HepG2 (cell line): ENCODE data around the gene MT4. TPM values are rescaled to one million over a fixed set of nuclear protein-coding genes. Genes with fewer than 3 reads are reported as not detected.

Experiments
- ADNP ChIP-seq: sonication (generic); formaldehyde crosslinking; IDR thresholded peaks from 2 replicates; pipeline ENCODE4 v1.4.0; 2020; ENCODE audit warnings: missing genetic modification reagents
- AHR ChIP-seq: IDR thresholded peaks from 2 replicates; pipeline ENCODE4 v1.6.1; 2018; ENCODE audit warnings: missing genetic modification reagents, missing compliant biosample characterization
- CEBPG ChIP-seq: IDR thresholded peaks from 2 replicates; pipeline ENCODE4 v1.6.1; 2016
- DNMT1 ChIP-seq: sonication (generic); formaldehyde crosslinking; IDR thresholded peaks from 2 replicates; pipeline ENCODE4 v1.5.1; 2020; ENCODE audit warnings: mild to moderate bottlenecking, missing genetic modification reagents
- GFI1 ChIP-seq: sonication (generic); formaldehyde crosslinking; IDR thresholded peaks from 2 replicates; pipeline ENCODE4 v1.5.0; 2020; ENCODE audit warnings: missing genetic modification reagents, mild to moderate bottlenecking, borderline replicate concordance
- HDAC2 ChIP-seq: sonication (generic); formaldehyde crosslinking; IDR thresholded peaks from 2 replicates; pipeline ENCODE4 v1.4.0; 2020; ENCODE audit warnings: missing genetic modification reagents
- HMG20A ChIP-seq: IDR thresholded peaks from 2 replicates; pipeline ENCODE4 v1.6.1; 2016; ENCODE audit warnings: borderline replicate concordance
- IKZF4 ChIP-seq: sonication (generic); formaldehyde crosslinking; IDR thresholded peaks from 2 replicates; pipeline ENCODE4 v1.5.1; 2020; ENCODE audit warnings: borderline replicate concordance, mild to moderate bottlenecking, low read depth, missing genetic modification reagents; ENCODE audit errors: not compliant biosample characterization
- ISX ChIP-seq: sonication (generic); formaldehyde crosslinking; conservative IDR thresholded peaks from 2 replicates; pipeline ENCODE4 v1.5.0; 2020; ENCODE audit warnings: missing genetic modification reagents
- KDM4B ChIP-seq: sonication (generic); formaldehyde crosslinking; IDR thresholded peaks from 2 replicates; pipeline ENCODE4 v1.4.0; 2020; ENCODE audit warnings: missing genetic modification reagents
- MEF2D ChIP-seq: sonication (generic); formaldehyde crosslinking; IDR thresholded peaks from 2 replicates; pipeline ENCODE4 v1.5.1; 2020; ENCODE audit warnings: mild to moderate bottlenecking, missing genetic modification reagents
- MEIS1 ChIP-seq: sonication (generic); formaldehyde crosslinking; IDR thresholded peaks from 2 replicates; pipeline ENCODE4 v1.9.0; 2021; ENCODE audit warnings: mild to moderate bottlenecking, missing genetic modification reagents, moderate library complexity, borderline replicate concordance
- POLR2G ChIP-seq: fragments of 200-400 bp; formaldehyde crosslinking; IDR thresholded peaks from 2 replicates; pipeline ENCODE4 v1.6.1; 2018; ENCODE audit warnings: mild to moderate bottlenecking, low read depth, low read length, moderate library complexity
- RAD51 ChIP-seq: fragments of 450-650 bp; IDR thresholded peaks from 2 replicates; pipeline ENCODE4 v1.6.1; 2016; ENCODE audit warnings: borderline replicate concordance
- SNRNP70 ChIP-seq: fragments of 200-400 bp; formaldehyde crosslinking; IDR thresholded peaks from 2 replicates; pipeline ENCODE4 v1.6.1; 2017; ENCODE audit warnings: mild to moderate bottlenecking, low read depth, low read length, moderate library complexity
- SYNCRIP ChIP-seq: fragments of 200-400 bp; formaldehyde crosslinking; IDR thresholded peaks from 2 replicates; pipeline ENCODE4 v1.6.1; 2018; ENCODE audit warnings: mild to moderate bottlenecking, low read depth, low read length; ENCODE audit not compliant: insufficient read depth
- ZMAT3 ChIP-seq: sonication (generic); formaldehyde crosslinking; conservative IDR thresholded peaks from 2 replicates; pipeline ENCODE4 v1.7.0; 2021; ENCODE audit warnings: missing genetic modification reagents
- ZMYM3 ChIP-seq: sonication (generic); formaldehyde crosslinking; IDR thresholded peaks from 2 replicates; pipeline ENCODE4 v1.5.1; 2020; ENCODE audit warnings: mild to moderate bottlenecking, missing genetic modification reagents
- ZNF160 ChIP-seq: sonication (generic); formaldehyde crosslinking; IDR thresholded peaks from 2 replicates; pipeline ENCODE4 v1.8.0; 2022; ENCODE audit warnings: mild to moderate bottlenecking, inconsistent platforms, missing genetic modification reagents
- ZNF225 ChIP-seq: sonication (generic); formaldehyde crosslinking; IDR thresholded peaks from 2 replicates; pipeline ENCODE4 v1.4.0; 2020; ENCODE audit warnings: mild to moderate bottlenecking, missing genetic modification reagents
- ZNF24 ChIP-seq: fragments of 450-650 bp; IDR thresholded peaks from 2 replicates; pipeline ENCODE4 v1.6.1; 2017; ENCODE audit warnings: antibody characterized with exemption, mild to moderate bottlenecking
- ZNF367 ChIP-seq: sonication (generic); formaldehyde crosslinking; IDR thresholded peaks from 2 replicates; pipeline ENCODE4 v1.4.0; 2020; ENCODE audit warnings: missing genetic modification reagents, borderline replicate concordance
- ZNF460 ChIP-seq: sonication (generic); formaldehyde crosslinking; IDR thresholded peaks from 2 replicates; pipeline ENCODE4 v1.5.1; 2020; ENCODE audit warnings: missing genetic modification reagents, mild to moderate bottlenecking, borderline replicate concordance
- ZNF652 ChIP-seq: IDR thresholded peaks from 2 replicates; pipeline ENCODE4 v1.6.1; 2016; ENCODE audit warnings: low read depth, borderline replicate concordance
- ZNF678 ChIP-seq: sonication (generic); formaldehyde crosslinking; IDR thresholded peaks from 2 replicates; pipeline ENCODE4 v1.4.0; 2020; ENCODE audit warnings: mild to moderate bottlenecking, missing genetic modification reagents
- ZNF800 ChIP-seq: sonication (generic); formaldehyde crosslinking; IDR thresholded peaks from 2 replicates; pipeline ENCODE4 v1.4.0; 2020; ENCODE audit warnings: missing genetic modification reagents
- ZSCAN9 ChIP-seq: IDR thresholded peaks from 2 replicates; pipeline ENCODE4 v1.6.1; 2016; ENCODE audit warnings: borderline replicate concordance
- polyA plus RNA-seq, 8 experiments: library from polyadenylated mRNA; depleted of rRNA in 3 of 8; stranded (reverse) in 7 of 8; unstranded in 1 of 8; fragments of >200 nt; fragmentation: Illumina TruSeq in 4 of 8; extraction: Trizol in 4 of 8; gene quantifications; 2 replicates each; pipeline versions ENCODE4 v1.2.1 to v1.2.3, GENCODE V29; 2011 to 2016; ENCODE audit warnings: low read depth in 4 of 8, missing spikeins in 1 of 8, mixed read lengths in 1 of 8; ENCODE audit not compliant: insufficient read depth in 1 of 8
- total RNA-seq, 5 experiments: library from RNA; depleted of rRNA; stranded (reverse); fragments of >200 nt; fragmentation: Illumina TruSeq; extraction: Trizol; gene quantifications; 2 replicates each; pipeline ENCODE4 v1.2.3, GENCODE V29; 2016; ENCODE audit warnings: low read depth in 1 of 5
- TF ChIP-seq, protein P1 (sequence below): sonication (generic); formaldehyde crosslinking; IDR thresholded peaks from 2 replicates; pipeline ENCODE4 v1.4.0; 2020; ENCODE audit warnings: missing genetic modification reagents
- TF ChIP-seq, protein P2 (sequence below): IDR thresholded peaks from 2 replicates; pipeline ENCODE4 v1.6.1; 2016; ENCODE audit warnings: missing genetic modification reagents, missing compliant biosample characterization

The MT4 gene
- total and polyA plus RNA-seq, 2 of the 13 experiments (the other 11 are each of a cell fraction or from before 2014, with no cell fraction given), result not detected

DNA sequence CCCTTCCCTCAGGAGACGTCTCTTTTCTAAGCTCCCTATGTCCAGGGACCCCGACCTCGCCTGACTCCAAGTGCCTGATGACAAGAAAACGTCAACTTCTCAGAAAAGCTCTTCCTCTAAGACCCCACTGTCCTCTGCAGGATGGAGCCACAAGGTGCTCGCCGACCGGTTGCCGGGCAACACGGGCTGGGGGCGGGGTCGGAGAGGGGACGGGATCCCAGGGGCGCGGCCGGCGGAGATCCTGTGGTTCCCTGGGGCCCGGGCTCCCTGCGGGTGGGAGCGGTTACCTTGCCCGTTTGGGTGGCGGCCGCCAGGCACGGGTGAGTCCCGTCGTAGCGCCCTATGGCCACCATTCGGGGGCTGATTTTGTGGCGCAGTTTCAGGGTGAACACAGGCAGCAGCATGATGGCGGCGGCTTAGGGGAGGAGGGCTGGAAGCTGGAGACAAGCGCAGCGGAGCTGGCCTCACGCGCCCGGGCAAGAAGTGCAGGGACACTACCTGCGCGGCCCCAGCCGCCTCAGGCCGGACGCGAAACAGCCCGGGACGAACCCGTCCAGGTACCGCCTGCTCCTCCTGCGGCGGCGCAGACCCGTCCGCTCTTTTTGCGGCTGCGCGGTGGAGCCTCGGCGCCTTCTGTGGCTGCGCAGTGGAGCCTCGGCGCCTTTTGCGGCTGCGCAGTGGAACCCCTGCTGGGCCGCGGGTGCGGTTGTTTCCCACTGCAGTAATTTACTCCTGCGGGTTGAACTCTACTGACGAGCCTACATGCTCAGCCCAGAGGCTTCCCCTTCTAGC is 45.2 kb upstream of the MT4 start, which contains the start of gene BBS2 (continued):
- TF ChIP-seq ZNF800 (CRISPR knock-in tag) (0 out of 2 replicates have a peak, but pooled peaks have one; percentile 44), HDAC2 (CRISPR knock-in tag) (peak; percentile 80), ADNP (CRISPR knock-in tag) (no peak), AHR (peak; percentile 72; the same call in 1 of the 2 replicates), SNRNP70 (no peak), ZSCAN9 (CRISPR knock-in tag) (0 out of 2 replicates have a peak, but pooled peaks have one; percentile 23), ZNF225 (CRISPR knock-in tag) (peak; percentile 90), POLR2G (peak; percentile 97), DNMT1 (peak; percentile 94), GFI1 (CRISPR knock-in tag) (no peak; the same call in 1 of the 2 replicates), CEBPG (CRISPR knock-in tag) (no peak), HMG20A (no peak), MEIS1 (CRISPR knock-in tag) (no peak), SYNCRIP (no peak), ZNF367 (CRISPR knock-in tag) (no peak), MEF2D (CRISPR knock-in tag) (peak; percentile 87), ZNF160 (CRISPR knock-in tag) (no peak; the same call in 1 of the 2 replicates), ZMYM3 (CRISPR knock-in tag) (no peak), ZNF678 (CRISPR knock-in tag) (peak; percentile 44; the same call in 1 of the 2 replicates), ZNF652 (CRISPR knock-in tag) (no peak), ZNF24 (no peak), RAD51 (no peak), IKZF4 (peak; percentile 78), KDM4B (CRISPR knock-in tag) (0 out of 2 replicates have a peak, but pooled peaks have one; percentile 50), ZNF460 (0 out of 2 replicates have a peak, but pooled peaks have one; percentile 28), ZMAT3 (CRISPR knock-in tag) (0 out of 2 replicates have a peak, but pooled peaks have one; percentile 43), ISX (no peak)
- TF ChIP-seq, protein P1, sequence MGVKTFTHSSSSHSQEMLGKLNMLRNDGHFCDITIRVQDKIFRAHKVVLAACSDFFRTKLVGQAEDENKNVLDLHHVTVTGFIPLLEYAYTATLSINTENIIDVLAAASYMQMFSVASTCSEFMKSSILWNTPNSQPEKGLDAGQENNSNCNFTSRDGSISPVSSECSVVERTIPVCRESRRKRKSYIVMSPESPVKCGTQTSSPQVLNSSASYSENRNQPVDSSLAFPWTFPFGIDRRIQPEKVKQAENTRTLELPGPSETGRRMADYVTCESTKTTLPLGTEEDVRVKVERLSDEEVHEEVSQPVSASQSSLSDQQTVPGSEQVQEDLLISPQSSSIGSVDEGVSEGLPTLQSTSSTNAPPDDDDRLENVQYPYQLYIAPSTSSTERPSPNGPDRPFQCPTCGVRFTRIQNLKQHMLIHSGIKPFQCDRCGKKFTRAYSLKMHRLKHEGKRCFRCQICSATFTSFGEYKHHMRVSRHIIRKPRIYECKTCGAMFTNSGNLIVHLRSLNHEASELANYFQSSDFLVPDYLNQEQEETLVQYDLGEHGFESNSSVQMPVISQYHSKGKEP, result no peak
- TF ChIP-seq, protein P2, sequence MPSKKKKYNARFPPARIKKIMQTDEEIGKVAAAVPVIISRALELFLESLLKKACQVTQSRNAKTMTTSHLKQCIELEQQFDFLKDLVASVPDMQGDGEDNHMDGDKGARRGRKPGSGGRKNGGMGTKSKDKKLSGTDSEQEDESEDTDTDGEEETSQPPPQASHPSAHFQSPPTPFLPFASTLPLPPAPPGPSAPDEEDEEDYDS (CRISPR knock-in tag), result peak; percentile 81
